ENCODE results near the gene PSMD8.

GRCh38 chr19:38367041-38367440 is 7.3 kb upstream of the PSMD8 start:
- no peak for TF ChIP-seq CTCF (IDR thresholded peaks at IDR 0.05)
- no peak for TF ChIP-seq POLR2A (IDR thresholded peaks at IDR 0.05)
- no peak for TF ChIP-seq EP300 (IDR thresholded peaks at IDR 0.05)
